T-helper 1 cell treated with Interleukin-12 subunit alpha and Interleukin-12 subunit beta and Interleukin-4 antibody, amounts not matched to agents 30 ng/mL and 1 ng/mL, for 36 hours (primary cell): ENCODE measurements around the gene NXPH3. TPM values are rescaled to one million over a fixed set of nuclear protein-coding genes. Genes with fewer than 3 reads are reported as not detected.

Experiments
- intact Hi-C: fragments of 100-400 bp; cut with micrococcal nuclease; formaldehyde crosslinking; loops from one replicate; pipeline ENCODE4 v1.15.1; 2024
- total RNA-seq: library from RNA; stranded (reverse); gene quantifications from 2 replicates; pipeline ENCODE4 v1.2.3, GENCODE V29; 2022

NXPH3 gene
- total RNA-seq, 1 donor from 2014 or later = not detected

- intact Hi-C loops = no loop called here
Measured at GRCh38 chr17:49618028-49618611, 42.4 kb downstream of the NXPH3 start.

GRCh38 chr17:49621420-49621819 lies 45.7 kb downstream of the NXPH3 start:
- intact Hi-C loops = no loop called here

GRCh38 chr17:49621946-49622529 lies 46.4 kb downstream of the NXPH3 start:
- intact Hi-C loops = no loop called here

GRCh38 chr17:49624896-49625295 lies 49.2 kb downstream of the NXPH3 start:
- intact Hi-C loops = no loop called here

- intact Hi-C loops = no loop called here
Measured at GRCh38 chr17:49629447-49629846, 53.8 kb downstream of the NXPH3 start.

GRCh38 chr17:49630113-49630900 lies 54.6 kb downstream of the NXPH3 start:
- intact Hi-C loops = no loop called here

- intact Hi-C loops = no loop called here
Measured at GRCh38 chr17:49631496-49631895, 55.8 kb downstream of the NXPH3 start.

Other genes with a start within 250 kb of the NXPH3 start
- gene ZNF652, start 213.6 kb upstream of the NXPH3 start, total RNA-seq = 35.5 and 37.4 TPM in 2 replicates
- gene PHB1, start 161.0 kb upstream of the NXPH3 start, total RNA-seq = 190 and 197 TPM in 2 replicates
- gene NGFR, start 80.6 kb upstream of the NXPH3 start, total RNA-seq = 0.12 and 0.17 TPM in 2 replicates
- 57.9 and 72.2 TPM in 2 replicates for gene SPOP, start 102.2 kb downstream of the NXPH3 start, total RNA-seq
- 82.5 and 90.3 TPM in 2 replicates for gene SLC35B1, start 132.1 kb downstream of the NXPH3 start, total RNA-seq
- gene FAM117A, start 188.3 kb downstream of the NXPH3 start, total RNA-seq = 37.4 and 48.9 TPM in 2 replicates
- gene KAT7, start 212.8 kb downstream of the NXPH3 start, total RNA-seq = 79.6 and 89.8 TPM in 2 replicates